ENCODE results near the gene SPATA9. TPM values are rescaled to one million over a fixed set of nuclear protein-coding genes. Genes with fewer than 3 reads are reported as not detected.

SPATA9 gene
- total RNA-seq, 1 experiment from 2014 or later: not detected

- Histone ChIP-seq H3K27ac (ENCODE audit: low read length) (no peak overlapping the region), H3K4me2 (ENCODE audit: low read depth, low read length, poor library complexity, severe bottlenecking) (no peak overlapping the region), H3K9me2 (replicated peaks; ENCODE audit: insufficient read depth, low read length) (no peaks in the 10 kb centered on the region), H3K9me3 (ENCODE audit: low read length) (no peaks in the 10 kb centered on the region), H3K79me2 (ENCODE audit: low read length) (no peaks in the 10 kb centered on the region), H3K4me1 (ENCODE audit: low read length) (no peaks in the 10 kb centered on the region), H3K4me3 (ENCODE audit: low read length) (no peak overlapping the region), H3K36me3 (ENCODE audit: insufficient read depth, low read length) (no peaks in the 10 kb centered on the region), H2AFZ (ENCODE audit: low read length) (no peak overlapping the region), H4K20me1 (ENCODE audit: insufficient read depth, low read depth, low read length) (no peaks in the 10 kb centered on the region), H3K27me3 (ENCODE audit: low read length) (0 out of 2 replicates have a peak, but pooled peaks cover 2% of the 10 kb centered on the region), H3K9ac (ENCODE audit: low read length) (no peak overlapping the region)
- no peak for DNase-seq
These were observed 18.3 kb upstream of the SPATA9 start for GRCh38 chr5:95701074-95701473.

GRCh38 chr5:95699337-95699736, 16.5 kb upstream of the SPATA9 start:
- Histone ChIP-seq H3K9me3 (ENCODE audit: low read length) (no peaks in the 10 kb centered on the region), H3K79me2 (ENCODE audit: low read length) (no peaks in the 10 kb centered on the region), H3K27me3 (ENCODE audit: low read length) (0 out of 2 replicates have a peak, but pooled peaks cover 2% of the 10 kb centered on the region), H3K4me3 (ENCODE audit: low read length) (no peak overlapping the region), H4K20me1 (ENCODE audit: insufficient read depth, low read depth, low read length) (no peaks in the 10 kb centered on the region), H2AFZ (ENCODE audit: low read length) (no peak overlapping the region), H3K4me1 (ENCODE audit: low read length) (no peaks in the 10 kb centered on the region), H3K9ac (ENCODE audit: low read length) (no peak overlapping the region), H3K36me3 (ENCODE audit: insufficient read depth, low read length) (no peaks in the 10 kb centered on the region), H3K4me2 (ENCODE audit: low read depth, low read length, poor library complexity, severe bottlenecking) (no peak overlapping the region), H3K27ac (ENCODE audit: low read length) (no peak overlapping the region), H3K9me2 (replicated peaks; ENCODE audit: insufficient read depth, low read length) (no peaks in the 10 kb centered on the region)
- no peak for DNase-seq

GRCh38 chr5:95697781-95698681, 15.2 kb upstream of the SPATA9 start:
- no peak overlapping the region for H2AFZ ChIP-seq (ENCODE audit: low read length)

GRCh38 chr5:95690333-95690732, 7.5 kb upstream of the SPATA9 start:
- Histone ChIP-seq H3K4me1 (ENCODE audit: low read length) (no peaks in the 10 kb centered on the region), H3K9ac (ENCODE audit: low read length) (no peak overlapping the region), H3K79me2 (ENCODE audit: low read length) (no peaks in the 10 kb centered on the region), H4K20me1 (ENCODE audit: insufficient read depth, low read depth, low read length) (no peaks in the 10 kb centered on the region), H3K4me2 (ENCODE audit: low read depth, low read length, poor library complexity, severe bottlenecking) (no peak overlapping the region), H3K9me2 (replicated peaks; ENCODE audit: insufficient read depth, low read length) (no peaks in the 10 kb centered on the region), H3K27ac (ENCODE audit: low read length) (no peak overlapping the region), H3K27me3 (ENCODE audit: low read length) (no peaks in the 10 kb centered on the region), H3K36me3 (ENCODE audit: insufficient read depth, low read length) (no peaks in the 10 kb centered on the region), H3K4me3 (ENCODE audit: low read length) (no peak overlapping the region), H3K9me3 (ENCODE audit: low read length) (no peaks in the 10 kb centered on the region), H2AFZ (ENCODE audit: low read length) (no peak overlapping the region)
- no peak for DNase-seq

More at GRCh38 chr5:95697781-95698681, 15.2 kb upstream of the SPATA9 start:
- H4K20me1 ChIP-seq (ENCODE audit: insufficient read depth, low read depth, low read length): no peaks in the 10 kb centered on the region
- H3K27ac ChIP-seq (ENCODE audit: low read length): no peak overlapping the region
- H3K9me2 ChIP-seq (replicated peaks; ENCODE audit: insufficient read depth, low read length): no peaks in the 10 kb centered on the region
- H3K27me3 ChIP-seq (ENCODE audit: low read length): 0 out of 2 replicates have a peak, but pooled peaks cover 2% of the 10 kb centered on the region
- no peaks in the 10 kb centered on the region for H3K79me2 ChIP-seq (ENCODE audit: low read length)
- H3K4me2 ChIP-seq (ENCODE audit: low read depth, low read length, poor library complexity, severe bottlenecking): no peak overlapping the region
- no peak overlapping the region for H3K4me3 ChIP-seq (ENCODE audit: low read length)
- H3K9ac ChIP-seq (ENCODE audit: low read length): no peak overlapping the region
- DNase-seq: no peak
- no peaks in the 10 kb centered on the region for H3K9me3 ChIP-seq (ENCODE audit: low read length)
- no peaks in the 10 kb centered on the region for H3K4me1 ChIP-seq (ENCODE audit: low read length)
- H3K36me3 ChIP-seq (ENCODE audit: insufficient read depth, low read length): no peaks in the 10 kb centered on the region

GRCh38 chr5:95689680-95690079, 6.9 kb upstream of the SPATA9 start:
- Histone ChIP-seq H3K36me3 (ENCODE audit: insufficient read depth, low read length) (no peaks in the 10 kb centered on the region), H3K4me2 (ENCODE audit: low read depth, low read length, poor library complexity, severe bottlenecking) (no peak overlapping the region), H3K9ac (ENCODE audit: low read length) (no peak overlapping the region), H2AFZ (ENCODE audit: low read length) (no peak overlapping the region), H4K20me1 (ENCODE audit: insufficient read depth, low read depth, low read length) (no peaks in the 10 kb centered on the region), H3K79me2 (ENCODE audit: low read length) (no peaks in the 10 kb centered on the region), H3K4me1 (ENCODE audit: low read length) (no peaks in the 10 kb centered on the region), H3K9me3 (ENCODE audit: low read length) (no peaks in the 10 kb centered on the region), H3K27ac (ENCODE audit: low read length) (no peak overlapping the region), H3K27me3 (ENCODE audit: low read length) (no peaks in the 10 kb centered on the region), H3K9me2 (replicated peaks; ENCODE audit: insufficient read depth, low read length) (no peaks in the 10 kb centered on the region), H3K4me3 (ENCODE audit: low read length) (no peak overlapping the region)
- no peak for DNase-seq

GRCh38 chr5:95686651-95687050, 3.9 kb upstream of the SPATA9 start:
- Histone ChIP-seq H3K79me2 (ENCODE audit: low read length) (no peaks in the 10 kb centered on the region), H2AFZ (ENCODE audit: low read length) (no peak overlapping the region), H3K9me2 (replicated peaks; ENCODE audit: insufficient read depth, low read length) (no peaks in the 10 kb centered on the region), H3K4me2 (ENCODE audit: low read depth, low read length, poor library complexity, severe bottlenecking) (no peak overlapping the region), H3K4me3 (ENCODE audit: low read length) (no peak overlapping the region), H3K9me3 (ENCODE audit: low read length) (no peaks in the 10 kb centered on the region), H3K27me3 (ENCODE audit: low read length) (no peaks in the 10 kb centered on the region), H3K36me3 (ENCODE audit: insufficient read depth, low read length) (no peaks in the 10 kb centered on the region), H3K9ac (ENCODE audit: low read length) (no peak overlapping the region), H4K20me1 (ENCODE audit: insufficient read depth, low read depth, low read length) (no peaks in the 10 kb centered on the region), H3K27ac (ENCODE audit: low read length) (no peak overlapping the region), H3K4me1 (ENCODE audit: low read length) (no peaks in the 10 kb centered on the region)
- DNase-seq: no peak

GRCh38 chr5:95684361-95684760, 1.6 kb upstream of the SPATA9 start:
- no peak for DNase-seq
- no peak overlapping the region for H3K4me3 ChIP-seq (ENCODE audit: low read length)
- no peaks in the 10 kb centered on the region for H4K20me1 ChIP-seq (ENCODE audit: insufficient read depth, low read depth, low read length)

GRCh38 chr5:95673081-95673480, 9.7 kb downstream of the SPATA9 start:
- no peaks in the 10 kb centered on the region for H3K9me2 ChIP-seq (replicated peaks; ENCODE audit: insufficient read depth, low read length)
- H3K36me3 ChIP-seq (ENCODE audit: insufficient read depth, low read length): no peaks in the 10 kb centered on the region
- H4K20me1 ChIP-seq (ENCODE audit: insufficient read depth, low read depth, low read length): no peaks in the 10 kb centered on the region
- no peak overlapping the region for H3K4me3 ChIP-seq (ENCODE audit: low read length)
- H3K9ac ChIP-seq (ENCODE audit: low read length): no peak overlapping the region
- H3K79me2 ChIP-seq (ENCODE audit: low read length): no peaks in the 10 kb centered on the region
- no peaks in the 10 kb centered on the region for H3K27me3 ChIP-seq (ENCODE audit: low read length)
- H3K27ac ChIP-seq (ENCODE audit: low read length): no peak overlapping the region
- no peak for DNase-seq
- no peaks in the 10 kb centered on the region for H3K9me3 ChIP-seq (ENCODE audit: low read length)
- no peaks in the 10 kb centered on the region for H3K4me1 ChIP-seq (ENCODE audit: low read length)
- H2AFZ ChIP-seq (ENCODE audit: low read length): no peak overlapping the region
- H3K4me2 ChIP-seq (ENCODE audit: low read depth, low read length, poor library complexity, severe bottlenecking): no peak overlapping the region

More at GRCh38 chr5:95684361-95684760, 1.6 kb upstream of the SPATA9 start:
- H3K27me3 ChIP-seq (ENCODE audit: low read length): no peaks in the 10 kb centered on the region
- no peak overlapping the region for H3K4me2 ChIP-seq (ENCODE audit: low read depth, low read length, poor library complexity, severe bottlenecking)
- H3K27ac ChIP-seq (ENCODE audit: low read length): no peak overlapping the region
- no peaks in the 10 kb centered on the region for H3K4me1 ChIP-seq (ENCODE audit: low read length)
- H3K79me2 ChIP-seq (ENCODE audit: low read length): no peaks in the 10 kb centered on the region
- no peak overlapping the region for H3K9ac ChIP-seq (ENCODE audit: low read length)
- H3K9me2 ChIP-seq (replicated peaks; ENCODE audit: insufficient read depth, low read length): no peaks in the 10 kb centered on the region
- H3K36me3 ChIP-seq (ENCODE audit: insufficient read depth, low read length): no peaks in the 10 kb centered on the region
- no peaks in the 10 kb centered on the region for H3K9me3 ChIP-seq (ENCODE audit: low read length)
- H2AFZ ChIP-seq (ENCODE audit: low read length): no peak overlapping the region
